Lower leg skin (tissue), 3 donors: ENCODE measurements around the gene DPEP2.

Source experiments
- CTCF ChIP-seq, 3 donors: fragments of 450-650 bp; IDR thresholded peaks; one replicate each; pipeline ENCODE4 v1.5.1; 2016; ENCODE audit warnings: antibody characterized with exemption in 3 of 3, mild to moderate bottlenecking in 3 of 3, moderate library complexity in 2 of 3
- POLR2A ChIP-seq, 2 donors: fragments of 450-650 bp; IDR thresholded peaks; one replicate each; pipeline ENCODE4 v1.6.1; 2016 to 2017; ENCODE audit warnings: antibody characterized with exemption in 2 of 2, mild to moderate bottlenecking in 1 of 2, moderate library complexity in 1 of 2

DNA sequence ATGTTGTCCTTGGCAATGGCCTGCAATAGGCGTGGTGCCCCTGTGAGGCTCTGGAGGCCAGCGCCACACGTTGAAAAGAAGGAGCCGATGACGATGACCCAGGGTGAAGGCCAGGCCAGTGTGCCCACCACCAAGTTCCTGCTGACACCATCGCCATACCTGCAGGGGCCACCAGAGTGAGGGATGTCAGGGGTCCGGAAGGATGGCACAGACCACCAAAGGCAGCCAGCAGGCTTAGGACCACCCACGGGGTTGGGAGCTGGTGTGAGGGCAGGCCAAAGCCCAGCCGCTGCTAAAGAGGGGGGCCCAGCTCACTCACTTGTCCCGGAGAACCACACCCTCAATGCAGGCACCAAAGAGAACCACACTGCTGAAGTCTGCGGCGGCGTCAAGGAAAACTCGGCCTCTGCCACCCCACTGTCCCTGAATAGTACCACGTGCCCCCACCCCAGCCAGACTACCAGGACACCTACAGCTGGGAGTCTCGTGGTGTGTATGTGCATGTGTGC is 48.9 kb downstream of the DPEP2 start:
- TF ChIP-seq CTCF (IDR thresholded peaks at IDR 0.05) (no peak), POLR2A (IDR thresholded peaks at IDR 0.05) (no peak)
